Smooth muscle cell (in vitro differentiated cells): ENCODE results near the gene CACNA2D3. TPM values are rescaled to one million over a fixed set of nuclear protein-coding genes. Genes with fewer than 3 reads are reported as not detected.

Source experiments
- DNase-seq: peaks from one replicate; lab custom pipeline; 2025; ENCODE audit not compliant: unreplicated experiment; lab: John Stamatoyannopoulos, UW
- H2AFZ ChIP-seq: fragments of 200-600 bp; sonication (generic); 2 replicates; pipeline ENCODE4 v1.6.0; 2016; ENCODE audit warnings: antibody characterized with exemption, low read depth, mild to moderate bottlenecking
- H3F3A ChIP-seq: fragments of 200-600 bp; sonication (generic); 2 replicates; pipeline ENCODE4 v1.6.0; 2017; ENCODE audit warnings: antibody characterized with exemption, low read depth
- H3K27ac ChIP-seq: fragments of 200-600 bp; sonication (generic); 2 replicates; pipeline ENCODE4 v1.5.1; 2016; ENCODE audit warnings: low read depth, mild to moderate bottlenecking
- H3K27me3 ChIP-seq: fragments of 200-600 bp; sonication (generic); 2 replicates; pipeline ENCODE4 v1.6.1; 2016; ENCODE audit warnings: low read depth, mild to moderate bottlenecking
- H3K36me3 ChIP-seq: fragments of 200-600 bp; sonication (generic); 2 replicates; pipeline ENCODE4 v1.5.1; 2016; ENCODE audit warnings: low read depth
- H3K4me1 ChIP-seq: fragments of 200-600 bp; sonication (generic); 2 replicates; pipeline ENCODE4 v1.5.1; 2016; ENCODE audit warnings: low read depth
- H3K4me2 ChIP-seq: fragments of 200-600 bp; sonication (generic); 2 replicates; pipeline ENCODE4 v1.6.0; 2016; ENCODE audit warnings: mild to moderate bottlenecking
- H3K4me3 ChIP-seq: fragments of 200-600 bp; sonication (generic); 2 replicates; pipeline ENCODE4 v1.5.1; 2016; ENCODE audit warnings: mild to moderate bottlenecking
- H3K79me2 ChIP-seq: fragments of 200-600 bp; sonication (generic); 2 replicates; pipeline ENCODE4 v1.6.0; 2016; ENCODE audit warnings: low read depth, mild to moderate bottlenecking
- H3K9ac ChIP-seq: fragments of 200-600 bp; sonication (generic); 2 replicates; pipeline ENCODE4 v1.6.0; 2016; ENCODE audit warnings: low read depth
- H3K9me3 ChIP-seq: fragments of 200-600 bp; sonication (generic); replicated peaks from 2 replicates; pipeline ENCODE4 v1.5.1; 2016; ENCODE audit warnings: low read depth
- H4K20me1 ChIP-seq: fragments of 200-600 bp; sonication (generic); 2 replicates; pipeline ENCODE4 v1.6.0; 2016; ENCODE audit warnings: low read depth
- WGBS: methylation state at CpG from one replicate; pipeline ENCODE4 v1.1.7; 2016; ENCODE audit warnings: low lambda C conversion rate; 5-methylcytosine and 5-hydroxymethylcytosine counted together
- polyA plus RNA-seq: library from polyadenylated mRNA; unstranded; fragments of >200 nt; fragmentation: Nextera tagmentation; extraction: Ambion mirVana; gene quantifications from 2 replicates; pipeline ENCODE4 v1.2.1, GENCODE V29; 2016
- total RNA-seq: library from RNA; depleted of rRNA; stranded (reverse); fragments of >200 nt; gene quantifications from 2 replicates; pipeline ENCODE4 v1.2.3, GENCODE V29; 2014
- TF ChIP-seq, protein P1 (sequence below): fragments of 200-600 bp; sonication (generic); IDR thresholded peaks from 2 replicates; pipeline ENCODE4 v1.5.1; 2017; ENCODE audit warnings: borderline replicate concordance, mild to moderate bottlenecking, antibody characterized with exemption; ENCODE audit not compliant: insufficient read depth, poor library complexity, severe bottlenecking

CACNA2D3 gene
- total and polyA plus RNA-seq, 2 experiments from 2014 or later: 0.15 to 0.90 TPM

DNA sequence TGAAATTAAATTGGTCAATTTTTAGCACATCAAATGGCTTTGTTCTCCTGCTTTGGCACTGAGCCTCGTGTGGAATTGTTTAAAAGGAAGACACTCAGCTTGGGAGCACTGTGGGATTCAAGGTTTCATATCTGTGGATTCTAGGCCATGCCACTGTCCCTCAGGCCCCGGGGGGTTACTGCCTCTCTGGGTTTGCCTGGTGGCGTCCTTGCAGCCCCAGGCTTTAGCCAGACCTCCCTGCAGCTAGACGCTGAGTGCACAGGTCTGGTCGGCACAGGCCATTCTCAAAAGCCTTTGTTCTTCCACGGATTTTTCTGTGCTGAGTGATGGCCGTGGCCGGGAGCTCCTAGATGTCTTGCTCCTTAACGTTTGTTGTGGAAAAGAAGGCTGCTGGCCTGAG lies 76.2 kb downstream of the CACNA2D3 start:
- Histone ChIP-seq H3K4me3 (no peak overlapping the region), H3K27ac (no peak overlapping the region), H3K9ac (no peak overlapping the region), H2AFZ (no peak overlapping the region), H3K9me3 (no peaks in the 10 kb centered on the region), H4K20me1 (no peaks in the 10 kb centered on the region), H3K27me3 (peaks cover 10% of the 10 kb centered on the region), H3K4me2 (no peak overlapping the region), H3F3A (no peaks in the 10 kb centered on the region), H3K4me1 (no peaks in the 10 kb centered on the region), H3K36me3 (no peaks in the 10 kb centered on the region), H3K79me2 (no peaks in the 10 kb centered on the region)
- TF ChIP-seq, protein P1, sequence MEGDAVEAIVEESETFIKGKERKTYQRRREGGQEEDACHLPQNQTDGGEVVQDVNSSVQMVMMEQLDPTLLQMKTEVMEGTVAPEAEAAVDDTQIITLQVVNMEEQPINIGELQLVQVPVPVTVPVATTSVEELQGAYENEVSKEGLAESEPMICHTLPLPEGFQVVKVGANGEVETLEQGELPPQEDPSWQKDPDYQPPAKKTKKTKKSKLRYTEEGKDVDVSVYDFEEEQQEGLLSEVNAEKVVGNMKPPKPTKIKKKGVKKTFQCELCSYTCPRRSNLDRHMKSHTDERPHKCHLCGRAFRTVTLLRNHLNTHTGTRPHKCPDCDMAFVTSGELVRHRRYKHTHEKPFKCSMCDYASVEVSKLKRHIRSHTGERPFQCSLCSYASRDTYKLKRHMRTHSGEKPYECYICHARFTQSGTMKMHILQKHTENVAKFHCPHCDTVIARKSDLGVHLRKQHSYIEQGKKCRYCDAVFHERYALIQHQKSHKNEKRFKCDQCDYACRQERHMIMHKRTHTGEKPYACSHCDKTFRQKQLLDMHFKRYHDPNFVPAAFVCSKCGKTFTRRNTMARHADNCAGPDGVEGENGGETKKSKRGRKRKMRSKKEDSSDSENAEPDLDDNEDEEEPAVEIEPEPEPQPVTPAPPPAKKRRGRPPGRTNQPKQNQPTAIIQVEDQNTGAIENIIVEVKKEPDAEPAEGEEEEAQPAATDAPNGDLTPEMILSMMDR: no peak
- 51% methylated on average over 9 of the region's 9 CpGs for WGBS
- no peak for DNase-seq

DNA sequence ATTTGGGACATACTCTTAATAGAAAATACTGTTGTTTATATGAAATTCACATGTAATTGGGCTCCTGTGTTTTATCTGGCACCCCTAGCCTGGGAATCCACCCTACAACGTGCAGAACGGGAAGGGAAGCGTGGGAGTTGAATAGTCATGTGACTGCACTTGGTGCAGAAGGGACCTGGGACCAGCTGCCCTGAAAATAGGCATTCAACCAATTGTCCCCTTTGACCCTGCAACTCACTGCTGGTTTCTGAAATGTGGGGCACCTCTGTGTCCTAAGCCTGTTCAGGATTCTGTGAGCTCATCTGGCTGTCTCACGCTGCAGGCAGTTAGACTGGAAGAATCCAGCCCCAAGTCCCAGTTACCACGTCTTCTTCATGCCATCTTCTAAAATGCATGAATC lies 79.7 kb downstream of the CACNA2D3 start:
- Histone ChIP-seq H3K4me2 (no peak overlapping the region), H3K9ac (no peak overlapping the region), H3K27ac (no peak overlapping the region), H3K79me2 (no peaks in the 10 kb centered on the region), H3K4me1 (no peaks in the 10 kb centered on the region), H3F3A (no peaks in the 10 kb centered on the region), H3K9me3 (no peaks in the 10 kb centered on the region), H4K20me1 (no peaks in the 10 kb centered on the region), H3K27me3 (peaks cover 10% of the 10 kb centered on the region), H3K4me3 (no peak overlapping the region), H3K36me3 (no peaks in the 10 kb centered on the region), H2AFZ (no peak overlapping the region)
- 81% methylated on average over 5 of the region's 5 CpGs for WGBS
- no peak for DNase-seq
- TF ChIP-seq, protein P1: no peak

DNA sequence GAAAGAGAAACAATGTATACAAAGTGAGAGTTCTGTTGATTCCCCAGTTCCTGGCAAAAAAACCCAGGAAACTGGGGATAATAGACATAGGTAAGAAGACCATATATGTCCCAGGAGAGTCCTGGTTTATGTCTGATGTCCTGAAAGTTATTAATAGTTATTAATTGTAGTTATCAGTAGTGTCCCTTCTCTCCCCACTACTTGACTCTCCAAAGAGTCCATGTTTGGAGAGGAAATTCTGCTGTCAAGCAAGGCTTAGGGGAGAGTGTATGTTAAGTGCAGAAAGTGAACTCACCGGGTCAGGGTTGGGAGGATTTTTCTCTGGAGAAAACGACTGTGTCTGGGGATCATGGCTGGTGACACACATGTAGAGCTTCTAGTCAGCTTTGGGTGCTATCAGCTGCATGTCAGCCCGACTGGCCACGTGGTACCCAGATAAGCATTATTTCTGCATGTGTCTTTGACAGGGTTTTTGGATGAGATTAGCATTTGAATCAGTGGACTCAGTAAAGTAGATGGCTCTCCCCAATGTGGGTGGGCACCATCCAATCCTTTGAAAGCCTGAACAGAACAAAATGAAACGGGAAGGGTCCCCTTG lies 80.4 kb downstream of the CACNA2D3 start:
- Histone ChIP-seq H3K4me2 (no peak overlapping the region), H3K27ac (no peak overlapping the region), H3K4me3 (no peak overlapping the region), H3K36me3 (no peaks in the 10 kb centered on the region), H4K20me1 (no peaks in the 10 kb centered on the region), H3K9me3 (no peaks in the 10 kb centered on the region), H3K27me3 (peaks cover 6% of the 10 kb centered on the region), H3K79me2 (no peaks in the 10 kb centered on the region), H3K4me1 (no peaks in the 10 kb centered on the region), H2AFZ (no peak overlapping the region), H3K9ac (no peak overlapping the region), H3F3A (no peaks in the 10 kb centered on the region)
- no peak for DNase-seq
- TF ChIP-seq, protein P1: no peak
- WGBS: 76% methylated on average over 5 of the region's 5 CpGs

DNA sequence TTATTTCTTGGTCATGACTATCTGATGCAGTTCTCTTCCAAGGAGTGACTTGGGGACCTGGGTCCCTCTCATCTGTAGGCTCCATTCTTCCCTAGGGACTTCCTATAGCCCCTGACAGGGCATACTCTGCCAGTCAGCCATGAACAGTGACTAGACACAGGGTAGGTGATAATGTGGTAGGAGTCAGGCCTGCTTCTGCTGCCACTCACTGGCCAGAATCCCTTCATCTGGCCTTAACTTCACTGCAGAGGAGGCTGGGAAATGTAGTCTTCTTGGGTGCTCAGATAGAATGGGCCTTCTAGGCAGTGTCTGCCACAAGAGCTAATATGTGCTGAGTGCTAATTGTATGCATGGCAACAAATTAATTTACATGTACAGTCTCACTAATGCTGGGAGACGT lies 84.5 kb downstream of the CACNA2D3 start:
- Histone ChIP-seq H3K4me1 (no peaks in the 10 kb centered on the region), H3K4me3 (no peak overlapping the region), H3F3A (no peaks in the 10 kb centered on the region), H3K36me3 (no peaks in the 10 kb centered on the region), H3K27me3 (peaks cover 6% of the 10 kb centered on the region), H2AFZ (no peak overlapping the region), H3K9ac (no peak overlapping the region), H3K79me2 (no peaks in the 10 kb centered on the region), H3K9me3 (no peaks in the 10 kb centered on the region), H3K4me2 (no peak overlapping the region), H4K20me1 (no peaks in the 10 kb centered on the region), H3K27ac (no peak overlapping the region)
- no peak for DNase-seq
- WGBS: 100% methylated on average over 1 of the region's 1 CpG
- TF ChIP-seq, protein P1: no peak
